Breast epithelium (tissue), 3 donors: ENCODE data around the gene SLBP.

Source experiments
- POLR2A ChIP-seq: fragments of 450-650 bp; IDR thresholded peaks from one replicate; pipeline ENCODE4 v1.6.1; 2016; ENCODE audit warnings: antibody characterized with exemption, mild to moderate bottlenecking, moderate library complexity
- POLR2AphosphoS5 ChIP-seq, 3 donors: sonication (generic); formaldehyde crosslinking; IDR thresholded peaks; one replicate each; pipeline ENCODE4 v1.6.1; 2017; ENCODE audit warnings: antibody characterized with exemption in 3 of 3
- TF ChIP-seq, protein P1 (sequence below), 3 donors: fragments of 450-650 bp; IDR thresholded peaks; one replicate each; pipeline ENCODE4 v1.5.1; 2016 to 2017; ENCODE audit warnings: antibody characterized with exemption in 3 of 3, mild to moderate bottlenecking in 3 of 3, moderate library complexity in 3 of 3

DNA sequence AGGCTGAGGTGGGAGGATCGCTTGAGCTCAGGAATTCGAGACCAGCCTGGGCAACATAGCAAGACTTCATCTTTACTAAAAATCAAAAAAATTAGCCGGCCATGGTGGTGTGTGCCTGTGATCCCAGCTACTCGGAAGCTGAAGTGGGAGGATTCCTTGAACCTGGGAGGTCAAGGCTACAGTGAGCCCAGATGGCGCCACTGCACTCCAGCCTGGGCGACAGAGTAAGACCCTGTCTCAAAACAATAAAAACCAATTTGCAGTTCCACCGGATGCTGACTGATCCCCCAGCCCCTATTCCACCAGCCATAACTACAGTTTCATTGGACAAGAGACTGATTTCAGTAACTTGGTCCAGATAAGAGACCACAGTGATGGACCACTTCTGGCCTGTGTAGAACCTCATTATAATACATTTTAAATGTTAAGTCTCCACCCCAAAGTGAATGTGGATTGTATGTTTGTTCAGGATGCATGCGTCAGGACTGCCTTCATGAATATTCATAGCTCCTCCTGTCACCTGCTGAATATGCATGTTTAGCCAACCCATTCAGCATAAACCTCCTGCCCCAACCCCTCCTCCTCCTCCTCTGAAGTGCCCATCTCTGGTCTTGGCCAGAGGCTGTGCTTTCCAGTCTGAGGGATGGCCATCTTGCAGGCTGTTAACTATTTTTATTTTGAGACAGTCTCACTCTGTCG lies 2.3 kb upstream of the SLBP start:
- TF ChIP-seq, protein P1, sequence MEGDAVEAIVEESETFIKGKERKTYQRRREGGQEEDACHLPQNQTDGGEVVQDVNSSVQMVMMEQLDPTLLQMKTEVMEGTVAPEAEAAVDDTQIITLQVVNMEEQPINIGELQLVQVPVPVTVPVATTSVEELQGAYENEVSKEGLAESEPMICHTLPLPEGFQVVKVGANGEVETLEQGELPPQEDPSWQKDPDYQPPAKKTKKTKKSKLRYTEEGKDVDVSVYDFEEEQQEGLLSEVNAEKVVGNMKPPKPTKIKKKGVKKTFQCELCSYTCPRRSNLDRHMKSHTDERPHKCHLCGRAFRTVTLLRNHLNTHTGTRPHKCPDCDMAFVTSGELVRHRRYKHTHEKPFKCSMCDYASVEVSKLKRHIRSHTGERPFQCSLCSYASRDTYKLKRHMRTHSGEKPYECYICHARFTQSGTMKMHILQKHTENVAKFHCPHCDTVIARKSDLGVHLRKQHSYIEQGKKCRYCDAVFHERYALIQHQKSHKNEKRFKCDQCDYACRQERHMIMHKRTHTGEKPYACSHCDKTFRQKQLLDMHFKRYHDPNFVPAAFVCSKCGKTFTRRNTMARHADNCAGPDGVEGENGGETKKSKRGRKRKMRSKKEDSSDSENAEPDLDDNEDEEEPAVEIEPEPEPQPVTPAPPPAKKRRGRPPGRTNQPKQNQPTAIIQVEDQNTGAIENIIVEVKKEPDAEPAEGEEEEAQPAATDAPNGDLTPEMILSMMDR (IDR thresholded peaks at IDR 0.05): no peak
- no peak for TF ChIP-seq POLR2A
- no peak for TF ChIP-seq POLR2AphosphoS5 (IDR thresholded peaks at IDR 0.05)
